ENCODE data around the gene MAGEB17.
"Not testable (repeated sequence)": the region's sequence is repeated elsewhere in the genome, so short reads cannot be mapped to it uniquely, and the experiment has no call there.

Gene MAGEB17

GRCh38 chrX:16155581-16156096 lies 11.6 kb upstream of the MAGEB17 start:
- TF ChIP-seq CTCF (IDR thresholded peaks at IDR 0.05; ENCODE audit: low read length, missing control alignments) = no peak
- DNase-seq (ENCODE audit: low read depth) = no peak
- H3K4me3 ChIP-seq (replicated peaks; ENCODE audit: low read depth, low read length) = no peak overlapping the region

GRCh38 chrX:16156692-16157331 lies 10.5 kb upstream of the MAGEB17 start:
- no peak for TF ChIP-seq CTCF (IDR thresholded peaks at IDR 0.05; ENCODE audit: low read length, missing control alignments)
- DNase-seq (ENCODE audit: low read depth) = no peak
- no peak overlapping the region for H3K4me3 ChIP-seq (replicated peaks; ENCODE audit: low read depth, low read length)

GRCh38 chrX:16160729-16161128 lies 6.6 kb upstream of the MAGEB17 start:
- H3K4me3 ChIP-seq (replicated peaks; ENCODE audit: low read depth, low read length) = no peak overlapping the region
- no peak for TF ChIP-seq CTCF (IDR thresholded peaks at IDR 0.05; ENCODE audit: low read length, missing control alignments)
- peak; percentile 54 for DNase-seq (ENCODE audit: low read depth)

GRCh38 chrX:16161173-16161572 lies 6.1 kb upstream of the MAGEB17 start:
- not testable (repeated sequence) for H3K4me3 ChIP-seq (replicated peaks; ENCODE audit: low read depth, low read length); DNase-seq (ENCODE audit: low read depth)

- no peak for TF ChIP-seq CTCF (IDR thresholded peaks at IDR 0.05; ENCODE audit: low read length, missing control alignments)
- no peak for DNase-seq (ENCODE audit: low read depth)
- no peak overlapping the region for H3K4me3 ChIP-seq (replicated peaks; ENCODE audit: low read depth, low read length)
Measured at GRCh38 chrX:16162391-16162790, 4.9 kb upstream of the MAGEB17 start.

- no peak for TF ChIP-seq CTCF (IDR thresholded peaks at IDR 0.05; ENCODE audit: low read length, missing control alignments)
Measured at GRCh38 chrX:16164748-16165147, 2.5 kb upstream of the MAGEB17 start.

GRCh38 chrX:16171039-16171438 lies 3.8 kb downstream of the MAGEB17 start:
- DNase-seq (ENCODE audit: low read depth) = no peak
- H3K4me3 ChIP-seq (replicated peaks; ENCODE audit: low read depth, low read length) = no peak overlapping the region
- no peak for TF ChIP-seq CTCF (IDR thresholded peaks at IDR 0.05; ENCODE audit: low read length, missing control alignments)

More at GRCh38 chrX:16164748-16165147, 2.5 kb upstream of the MAGEB17 start:
- H3K4me3 ChIP-seq (replicated peaks; ENCODE audit: low read depth, low read length) = no peak overlapping the region
- DNase-seq (ENCODE audit: low read depth) = no peak
